GM23338 (cell line): ENCODE measurements around the gene MOGAT2. TPM values are rescaled to one million over a fixed set of nuclear protein-coding genes. Genes with fewer than 3 reads are reported as not detected.

Source experiments
- ATAC-seq: fragments of 200-7000 bp; cut with Tn5 transposase; 3 replicates; pipeline ENCODE4 v1.9.1; 2020
- DNase-seq: peaks from one replicate; pipeline ENCODE4 v3.0.0-alpha.2; 2015; ENCODE audit warnings: low spot score
- H2AFZ ChIP-seq: fragments of 200-600 bp; sonication (generic); 2 replicates; pipeline ENCODE4 v1.8.0; 2016; ENCODE audit warnings: antibody characterized with exemption, mild to moderate bottlenecking, moderate library complexity
- H3F3A ChIP-seq: fragments of 200-600 bp; sonication (generic); replicated peaks from 2 replicates; pipeline ENCODE4 v1.8.0; 2017; ENCODE audit warnings: antibody characterized with exemption, mixed run types, low read depth
- H3K27ac ChIP-seq: fragments of 200-600 bp; sonication (generic); 2 replicates; pipeline ENCODE4 v1.6.1; 2016; ENCODE audit warnings: low read depth
- H3K27me3 ChIP-seq: fragments of 200-600 bp; sonication (generic); 2 replicates; pipeline ENCODE4 v1.8.0; 2016; ENCODE audit warnings: mild to moderate bottlenecking, mixed run types, moderate library complexity; ENCODE audit not compliant: insufficient read depth
- H3K36me3 ChIP-seq: fragments of 200-600 bp; sonication (generic); 2 replicates; pipeline ENCODE4 v1.8.0; 2016; ENCODE audit warnings: mild to moderate bottlenecking; ENCODE audit not compliant: insufficient read depth
- H3K4me1 ChIP-seq: fragments of 200-600 bp; sonication (generic); 2 replicates; pipeline ENCODE4 v1.8.0; 2016; ENCODE audit warnings: mild to moderate bottlenecking, moderate library complexity; ENCODE audit not compliant: insufficient read depth
- H3K4me2 ChIP-seq: fragments of 200-600 bp; sonication (generic); 2 replicates; pipeline ENCODE4 v1.7.1; 2017; ENCODE audit warnings: mixed run types
- H3K4me3 ChIP-seq: fragments of 200-600 bp; sonication (generic); 2 replicates; pipeline ENCODE4 v1.6.1; 2016; ENCODE audit warnings: mixed run types
- H3K79me2 ChIP-seq: fragments of 200-600 bp; sonication (generic); replicated peaks from 2 replicates; pipeline ENCODE4 v1.8.0; 2017; ENCODE audit warnings: mild to moderate bottlenecking; ENCODE audit not compliant: insufficient read depth
- H3K9me2 ChIP-seq: fragments of 200-600 bp; sonication (generic); 2 replicates; pipeline ENCODE4 v1.8.0; 2017; ENCODE audit not compliant: insufficient read depth
- H4K20me1 ChIP-seq: fragments of 200-600 bp; sonication (generic); replicated peaks from 2 replicates; pipeline ENCODE4 v1.8.0; 2017; ENCODE audit warnings: mild to moderate bottlenecking; ENCODE audit not compliant: insufficient read depth
- H3K27ac Mint-ChIP-seq: 2 replicates; pipeline ENCODE4 v1.8.0; 2020; ENCODE audit warnings: inconsistent platforms, mild to moderate bottlenecking, moderate library complexity, mixed read lengths
- H3K27me3 Mint-ChIP-seq: 3 replicates; pipeline ENCODE4 v1.8.0; 2022; ENCODE audit warnings: low read depth, mild to moderate bottlenecking, moderate library complexity, mixed read lengths, inconsistent platforms; ENCODE audit not compliant: insufficient read depth, poor library complexity
- H3K36me3 Mint-ChIP-seq: 3 replicates; pipeline ENCODE4 v1.8.0; 2021; ENCODE audit warnings: low read depth, mild to moderate bottlenecking, inconsistent platforms, moderate library complexity, mixed read lengths
- H3K4me1 Mint-ChIP-seq: 3 replicates; pipeline ENCODE4 v1.8.0; 2020; ENCODE audit warnings: mild to moderate bottlenecking, inconsistent platforms, mixed read lengths
- H3K4me3 Mint-ChIP-seq: 3 replicates; pipeline ENCODE4 v1.8.0; 2021; ENCODE audit warnings: moderate library complexity, mild to moderate bottlenecking, inconsistent platforms, mixed read lengths
- H3K9me3 Mint-ChIP-seq: 3 replicates; pipeline ENCODE4 v1.8.0; 2020; ENCODE audit warnings: moderate library complexity, mild to moderate bottlenecking, inconsistent platforms, mixed read lengths
- ETS1 ChIP-seq: IDR thresholded peaks from 2 replicates; pipeline ENCODE4 v1.6.1; 2016; ENCODE audit warnings: antibody characterized with exemption
- EZH2 ChIP-seq: fragments of 200-600 bp; sonication (generic); IDR thresholded peaks from one replicate; pipeline ENCODE4 v1.8.0; 2017; ENCODE audit warnings: antibody characterized with exemption, mild to moderate bottlenecking, low read depth; ENCODE audit not compliant: unreplicated experiment
- EZH2phosphoT487 ChIP-seq: fragments of 200-600 bp; sonication (generic); IDR thresholded peaks from one replicate; pipeline ENCODE4 v1.8.1; 2018; ENCODE audit warnings: antibody characterized with exemption; ENCODE audit not compliant: unreplicated experiment
- POLR2AphosphoS5 ChIP-seq: IDR thresholded peaks from 2 replicates; pipeline ENCODE4 v1.6.1; 2016; ENCODE audit warnings: antibody characterized with exemption, low read depth
- STAT1 ChIP-seq: IDR thresholded peaks from one replicate; pipeline ENCODE4 v1.6.1; 2016; ENCODE audit warnings: antibody characterized with exemption; ENCODE audit not compliant: unreplicated experiment
- ZNF114 ChIP-seq: fragments of 250-450 bp; sonication (Bioruptor Pico); IDR thresholded peaks from 2 replicates; pipeline ENCODE4 v1.5.0; 2020; ENCODE audit warnings: mild to moderate bottlenecking, moderate library complexity
- ZNF331 ChIP-seq: fragments of 250-450 bp; sonication (Bioruptor Pico); IDR thresholded peaks from 2 replicates; pipeline ENCODE4 v1.5.0; 2020; ENCODE audit warnings: low read depth, mild to moderate bottlenecking, moderate library complexity
- ZNF462 ChIP-seq: fragments of 250-450 bp; sonication (Bioruptor Pico); IDR thresholded peaks from 2 replicates; pipeline ENCODE4 v1.5.0; 2020; ENCODE audit warnings: mild to moderate bottlenecking, moderate library complexity
- polyA plus RNA-seq: library from polyadenylated mRNA; unstranded; fragments of >200 nt; fragmentation: Nextera tagmentation; extraction: Ambion mirVana; gene quantifications from 2 replicates; pipeline ENCODE4 v1.2.1, GENCODE V29; 2016
- total RNA-seq: library from RNA; depleted of rRNA; stranded (reverse); fragments of >200 nt; shearing (Covaris generic); gene quantifications from 2 replicates; pipeline ENCODE4 v1.2.3, GENCODE V29; 2014

Gene MOGAT2
- total and polyA plus RNA-seq, 2 experiments from 2014 or later = not detected

GRCh38 chr11:75768909-75769771 lies 51.5 kb downstream of the MOGAT2 start:
- Histone ChIP-seq H3K4me2 (peak overlapping the region; percentile 88), H4K20me1 (peaks cover 7% of the 10 kb centered on the region), H3K79me2 (no peaks in the 10 kb centered on the region), H3F3A (no peaks in the 10 kb centered on the region), H3K36me3 (no peaks in the 10 kb centered on the region), H3K27ac (no peak overlapping the region), H3K4me3 (peak overlapping the region; percentile 66), H2AFZ (peak overlapping the region; percentile 94), H3K27me3 (peaks cover 52% of the 10 kb centered on the region), H3K4me1 (peaks cover 11% of the 10 kb centered on the region; the same call in 1 of the 2 replicates), H3K9me2 (no peaks in the 10 kb centered on the region)
- peak; percentile 48 for ATAC-seq
- no peak for TF ChIP-seq EZH2phosphoT487
- TF ChIP-seq ZNF331 (CRISPR knock-in tag) = no peak
- no peak for TF ChIP-seq STAT1
- no peak for TF ChIP-seq ETS1
- TF ChIP-seq POLR2AphosphoS5 = no peak
- TF ChIP-seq EZH2 = peak; percentile 58
- no peak for TF ChIP-seq ZNF114 (CRISPR knock-in tag)
- no peak for TF ChIP-seq ZNF462
- H3K9me3 Mint-ChIP-seq = peaks cover 7% of the 10 kb centered on the region; the same call in 2 of the 3 replicates
- H3K36me3 Mint-ChIP-seq = no peaks in the 10 kb centered on the region; the same call in 1 of the 3 replicates
- peak; percentile 46 for DNase-seq
- peaks cover 44% of the 10 kb centered on the region for H3K27me3 Mint-ChIP-seq
- H3K4me3 Mint-ChIP-seq = peak overlapping the region; percentile 66
- no peak overlapping the region for H3K27ac Mint-ChIP-seq
- H3K4me1 Mint-ChIP-seq = peaks cover 14% of the 10 kb centered on the region
